ENCODE results near the gene AEBP1.

AEBP1 gene

GRCh38 chr7:44156453-44157010, 52.4 kb downstream of the AEBP1 start:
- no peak for DNase-seq (ENCODE audit: low spot score)

DNA sequence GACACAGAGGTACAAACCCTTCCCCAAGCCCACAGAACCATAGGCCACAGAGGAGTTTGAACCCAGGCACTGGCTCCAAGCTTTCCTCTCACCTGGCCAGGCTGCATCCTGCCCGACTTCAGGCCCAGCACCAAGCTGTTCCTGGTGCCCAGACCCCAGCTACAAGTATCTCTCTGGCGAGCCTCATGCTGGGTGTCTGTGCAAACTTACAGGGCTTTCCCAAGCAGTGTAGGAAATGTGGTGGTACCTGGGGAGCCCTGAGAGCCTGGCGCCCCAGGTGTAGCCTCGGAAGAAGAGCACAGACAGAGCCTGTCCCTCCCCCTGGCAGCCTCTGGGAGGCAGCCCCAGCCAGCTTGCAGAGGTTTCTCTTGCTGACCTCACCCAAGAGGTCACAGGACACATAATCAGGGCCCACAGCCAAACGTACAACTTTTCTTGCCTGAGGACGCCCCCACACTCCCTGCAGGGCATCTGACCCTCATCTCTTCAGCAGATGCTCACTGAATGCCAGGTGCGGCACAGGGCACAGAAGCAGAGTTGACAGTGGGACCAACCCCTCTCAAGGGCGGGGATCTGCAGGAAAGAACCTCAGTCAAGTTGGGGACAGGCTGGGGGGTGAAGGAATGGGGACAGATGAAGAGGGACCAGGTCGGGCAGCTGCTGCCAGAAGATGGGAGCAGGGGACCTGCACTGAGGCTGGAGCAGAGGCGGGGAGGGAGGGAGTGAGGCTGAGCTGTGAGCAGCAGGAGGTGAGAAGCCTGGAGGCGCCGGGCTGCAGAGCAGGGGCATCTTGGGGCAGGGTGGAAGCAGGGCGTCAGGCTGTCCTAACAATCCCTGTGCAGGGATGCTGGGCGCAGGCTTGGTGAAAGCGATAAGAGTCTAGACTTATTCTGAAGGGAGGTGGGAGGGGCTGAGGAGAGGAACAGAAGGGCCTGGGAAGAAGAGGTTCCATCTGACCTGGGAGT, 53.3 kb downstream of the AEBP1 start:
- DNase-seq (ENCODE audit: low spot score): no peak

DNA sequence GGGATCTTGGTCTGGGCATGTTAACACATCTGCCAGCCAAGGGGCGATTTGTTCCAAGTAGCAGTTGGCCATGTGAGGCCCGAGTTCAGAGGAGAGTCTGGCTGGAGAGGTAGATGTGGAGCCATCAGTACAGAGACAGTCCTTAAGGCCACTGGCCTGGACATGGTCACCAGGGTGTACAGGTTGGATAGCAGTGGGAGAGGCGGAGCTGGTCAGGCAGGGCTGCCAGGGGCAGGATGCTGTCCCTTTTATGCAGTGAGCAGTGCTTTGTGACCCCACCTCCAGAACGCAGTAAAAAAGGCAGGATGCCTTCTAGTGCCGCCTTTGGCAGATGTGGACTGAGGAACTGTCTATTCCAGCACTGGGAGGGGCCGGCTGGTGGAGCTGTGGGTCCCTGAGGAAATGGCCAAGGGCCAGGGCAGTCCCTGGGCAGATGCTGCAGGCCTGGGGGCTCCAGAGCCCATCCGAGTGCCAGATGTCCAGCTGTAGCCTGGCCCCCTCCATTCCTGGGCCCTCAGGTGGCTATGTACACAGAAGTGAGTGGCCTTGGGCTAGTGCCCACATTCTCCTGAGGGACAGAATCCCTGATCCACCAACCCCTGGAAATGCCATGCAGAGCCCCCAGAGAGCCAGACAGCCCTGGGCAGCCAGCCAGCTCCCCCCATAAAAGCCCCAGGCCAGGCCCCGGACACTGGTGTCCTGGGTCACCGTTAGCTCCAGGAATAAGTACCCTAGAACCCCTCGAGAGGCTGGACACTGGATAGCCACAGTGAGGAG, 54.1 kb downstream of the AEBP1 start:
- no peak for DNase-seq (ENCODE audit: low spot score)

GRCh38 chr7:44158873-44159631, 54.9 kb downstream of the AEBP1 start:
- no peak for DNase-seq (ENCODE audit: low spot score)

DNA sequence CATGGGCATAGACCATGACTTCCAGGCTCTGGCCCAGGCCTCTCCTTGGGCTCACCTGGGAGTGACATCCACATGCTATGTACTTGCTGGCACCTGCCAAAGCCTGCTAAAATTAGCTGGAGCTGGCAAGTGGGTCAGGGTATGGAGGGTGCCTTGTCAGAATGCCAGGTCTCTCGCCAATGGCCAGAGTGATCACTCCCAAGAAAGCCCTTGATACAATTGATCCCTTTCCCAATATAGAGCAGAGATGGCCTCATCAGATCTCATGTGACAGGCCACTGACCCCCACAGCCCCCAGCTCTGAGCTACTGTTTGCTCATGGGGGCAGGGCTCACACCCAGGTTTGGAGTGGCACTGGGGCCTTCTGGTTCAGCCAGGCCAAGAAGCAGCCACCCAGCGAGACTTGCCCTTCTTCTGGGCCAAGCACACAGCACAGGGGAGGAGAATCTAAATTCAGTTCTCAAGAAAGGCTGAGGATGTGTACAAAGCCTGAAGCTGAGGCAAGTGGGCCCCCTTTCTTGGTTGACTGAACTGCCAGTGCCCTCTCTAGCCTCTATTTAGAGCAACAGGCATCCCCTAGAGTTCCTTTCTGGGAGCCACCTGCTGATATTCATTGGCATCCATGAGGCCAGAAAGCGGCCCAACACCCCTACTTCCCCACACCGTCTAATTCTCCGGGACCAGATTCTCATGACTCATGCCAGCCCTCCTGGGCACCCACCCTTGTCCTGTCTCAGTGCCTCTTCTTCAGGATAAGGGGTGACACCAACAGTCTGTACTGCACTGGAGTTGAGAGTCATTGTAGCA, 55.9 kb downstream of the AEBP1 start:
- no peak for DNase-seq (ENCODE audit: low spot score)

- no peak for DNase-seq (ENCODE audit: low spot score)
Measured at GRCh38 chr7:44161371-44161770, 57.2 kb downstream of the AEBP1 start.

GRCh38 chr7:44162179-44162578, 58.0 kb downstream of the AEBP1 start:
- DNase-seq (ENCODE audit: low spot score): no peak

- no peak for DNase-seq (ENCODE audit: low spot score)
Measured at GRCh38 chr7:44162785-44163395, 58.7 kb downstream of the AEBP1 start.

DNA sequence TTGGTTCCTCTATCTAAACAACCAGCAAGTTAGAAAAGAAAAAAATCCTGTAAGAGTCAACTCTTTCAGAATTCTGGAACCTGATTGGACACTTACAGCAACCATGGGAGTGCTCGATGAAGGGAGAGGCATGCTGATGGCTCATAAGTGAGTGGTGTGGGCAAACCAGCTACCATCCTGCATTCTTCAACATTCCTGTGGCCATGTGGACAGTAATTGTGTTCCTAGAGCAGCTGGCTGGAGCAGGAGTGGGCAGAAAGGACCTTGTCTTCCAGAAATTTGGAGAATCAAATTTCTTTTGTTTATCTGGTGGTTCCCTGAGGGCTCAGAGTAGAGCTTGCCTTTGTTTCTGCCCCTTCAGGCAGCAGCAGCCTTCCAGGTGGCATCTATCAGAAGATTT, 59.4 kb downstream of the AEBP1 start:
- DNase-seq (ENCODE audit: low spot score): peak; percentile 92
